Transverse colon (tissue), 4 donors: Measurements from ENCODE around the gene TLE3. TPM values are rescaled to one million over a fixed set of nuclear protein-coding genes. Genes with fewer than 3 reads are reported as not detected.

Experiments
- DNase-seq: peaks from one replicate; pipeline ENCODE4 v3.0.0-alpha.2; 2019
- H3K27ac ChIP-seq, 4 donors: fragments of 200-600 bp; sonication (generic); 2 replicates each; pipeline ENCODE4 v1.5.1; 2016 to 2018; ENCODE audit warnings: inconsistent platforms in 4 of 4
- H3K27me3 ChIP-seq: fragments of 200-600 bp; sonication (generic); 2 replicates; pipeline ENCODE4 v1.5.1; 2017; ENCODE audit warnings: inconsistent platforms
- H3K36me3 ChIP-seq, 4 donors: fragments of 200-600 bp; sonication (generic); 2 replicates each; pipeline ENCODE4 v1.5.1; 2017 to 2019; ENCODE audit warnings: inconsistent platforms in 4 of 4
- H3K4me1 ChIP-seq, 4 donors: fragments of 200-600 bp; sonication (generic); 2 replicates each; pipeline ENCODE4 v1.5.1; 2017 to 2020; ENCODE audit warnings: inconsistent platforms in 4 of 4
- H3K4me3 ChIP-seq, 4 donors: fragments of 200-600 bp; sonication (generic); 1 replicate in 1 of 4; 2 replicates in 3 of 4; pipeline versions ENCODE4 v1.5.1 to v1.6.1; 2017 to 2019; ENCODE audit warnings: inconsistent platforms in 4 of 4
- H3K9me3 ChIP-seq, 2 donors: fragments of 200-600 bp; sonication (generic); 2 replicates each; pipeline ENCODE4 v1.5.1; 2017 to 2019; ENCODE audit warnings: inconsistent platforms in 2 of 2
- EP300 ChIP-seq: sonication (generic); formaldehyde crosslinking; IDR thresholded peaks from one replicate; pipeline ENCODE4 v1.6.1; 2017; ENCODE audit warnings: antibody characterized with exemption, low read depth
- POLR2A ChIP-seq: fragments of 450-650 bp; IDR thresholded peaks from one replicate; pipeline ENCODE4 v1.6.1; 2016; ENCODE audit warnings: antibody characterized with exemption, mild to moderate bottlenecking, moderate library complexity
- POLR2AphosphoS5 ChIP-seq, 3 donors: sonication (generic); formaldehyde crosslinking; IDR thresholded peaks; one replicate each; pipeline ENCODE4 v1.6.1; 2016; ENCODE audit warnings: antibody characterized with exemption in 3 of 3
- WGBS, 2 donors: methylation state at CpG; one replicate each; pipeline ENCODE4 v1.1.5; 2018; ENCODE audit warnings: low coverage in 1 of 2; 5-methylcytosine and 5-hydroxymethylcytosine counted together
- in situ Hi-C, 4 donors: fragments of 200-750 bp; cut with MboI; loops; one replicate each; pipeline versions ENCODE4 v1.15.0 to v1.15.1; 2017; ENCODE audit warnings: low sequenced_read_pairs in 3 of 4, low pct_ligation_motif_present in 1 of 4, low pct_unique_long_range_greater_than_20kb in 1 of 4
- intact Hi-C: fragments of 100-400 bp; cut with DNase I; formaldehyde crosslinking; loops from one replicate; pipeline ENCODE4 v1.15.1; 2023; ENCODE audit warnings: low total_unique reads
- total RNA-seq, 4 donors: library from RNA; depleted of rRNA; stranded (reverse); fragments of >200 nt; gene quantifications; one replicate each; pipeline ENCODE4 v1.1.0, GENCODE V29; 2016
- TF ChIP-seq, protein P1 (sequence below), 5 experiments: fragments of 200-600 bp in 3 of 5; fragments of 450-650 bp in 2 of 5; sonication (generic) in 3 of 5; IDR thresholded peaks; 1 replicate in 2 of 5; 2 replicates in 3 of 5; pipeline ENCODE4 v1.5.1; 2016 to 2017; ENCODE audit warnings: antibody characterized with exemption in 5 of 5, inconsistent platforms in 3 of 5, mild to moderate bottlenecking in 2 of 5, moderate library complexity in 1 of 5

TLE3 gene
- total RNA-seq, 4 donors from 2014 or later: 49.8 to 223 (median 114) TPM

DNA sequence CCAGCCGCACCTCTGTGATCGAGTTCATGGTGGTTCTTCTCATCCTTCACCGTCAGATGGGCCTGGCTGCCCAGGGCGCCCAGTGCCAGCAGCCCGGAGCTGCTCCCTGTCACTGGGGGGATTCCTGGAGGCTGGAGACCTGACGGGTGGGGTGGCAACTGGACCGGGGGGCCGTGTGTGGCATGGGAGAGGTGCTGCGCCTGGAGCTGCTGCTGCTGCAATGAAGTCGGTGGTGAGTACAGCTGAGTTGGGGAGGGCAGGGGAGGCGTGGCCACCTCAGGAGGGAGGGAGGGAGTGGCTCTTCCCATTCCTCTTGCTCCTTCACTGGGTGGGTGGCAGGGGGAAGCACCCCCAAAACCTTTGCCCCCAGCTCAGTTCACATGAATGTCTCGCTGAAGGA is 31.7 kb downstream of the TLE3 start:
- Histone ChIP-seq H3K27me3 (no peaks in the 10 kb centered on the region), H3K4me3 (no peak overlapping the region), H3K9me3 (no peaks in the 10 kb centered on the region), H3K27ac (no peak overlapping the region), H3K4me1 (peaks cover 20 to 48% (median 41%) of the 10 kb centered on the region in 4 donors), H3K36me3 (peaks cover 0 to 27% (median 10%) of the 10 kb centered on the region in 4 donors)
- TF ChIP-seq POLR2A: no peak
- TF ChIP-seq, protein P1, sequence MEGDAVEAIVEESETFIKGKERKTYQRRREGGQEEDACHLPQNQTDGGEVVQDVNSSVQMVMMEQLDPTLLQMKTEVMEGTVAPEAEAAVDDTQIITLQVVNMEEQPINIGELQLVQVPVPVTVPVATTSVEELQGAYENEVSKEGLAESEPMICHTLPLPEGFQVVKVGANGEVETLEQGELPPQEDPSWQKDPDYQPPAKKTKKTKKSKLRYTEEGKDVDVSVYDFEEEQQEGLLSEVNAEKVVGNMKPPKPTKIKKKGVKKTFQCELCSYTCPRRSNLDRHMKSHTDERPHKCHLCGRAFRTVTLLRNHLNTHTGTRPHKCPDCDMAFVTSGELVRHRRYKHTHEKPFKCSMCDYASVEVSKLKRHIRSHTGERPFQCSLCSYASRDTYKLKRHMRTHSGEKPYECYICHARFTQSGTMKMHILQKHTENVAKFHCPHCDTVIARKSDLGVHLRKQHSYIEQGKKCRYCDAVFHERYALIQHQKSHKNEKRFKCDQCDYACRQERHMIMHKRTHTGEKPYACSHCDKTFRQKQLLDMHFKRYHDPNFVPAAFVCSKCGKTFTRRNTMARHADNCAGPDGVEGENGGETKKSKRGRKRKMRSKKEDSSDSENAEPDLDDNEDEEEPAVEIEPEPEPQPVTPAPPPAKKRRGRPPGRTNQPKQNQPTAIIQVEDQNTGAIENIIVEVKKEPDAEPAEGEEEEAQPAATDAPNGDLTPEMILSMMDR (IDR thresholded peaks at IDR 0.05): no peak
- no peak for TF ChIP-seq EP300
- no peak for TF ChIP-seq POLR2AphosphoS5 (IDR thresholded peaks at IDR 0.05)
- 88% methylated on average over 12 of the region's 12 CpGs; no CpG with 5 or more reads in 1 of the 2 donors for whole genome bisulfite sequencing, 2 donors
- DNase-seq: no peak
- intact Hi-C loops: no loop called here
- in situ Hi-C loops: no loop called here

DNA sequence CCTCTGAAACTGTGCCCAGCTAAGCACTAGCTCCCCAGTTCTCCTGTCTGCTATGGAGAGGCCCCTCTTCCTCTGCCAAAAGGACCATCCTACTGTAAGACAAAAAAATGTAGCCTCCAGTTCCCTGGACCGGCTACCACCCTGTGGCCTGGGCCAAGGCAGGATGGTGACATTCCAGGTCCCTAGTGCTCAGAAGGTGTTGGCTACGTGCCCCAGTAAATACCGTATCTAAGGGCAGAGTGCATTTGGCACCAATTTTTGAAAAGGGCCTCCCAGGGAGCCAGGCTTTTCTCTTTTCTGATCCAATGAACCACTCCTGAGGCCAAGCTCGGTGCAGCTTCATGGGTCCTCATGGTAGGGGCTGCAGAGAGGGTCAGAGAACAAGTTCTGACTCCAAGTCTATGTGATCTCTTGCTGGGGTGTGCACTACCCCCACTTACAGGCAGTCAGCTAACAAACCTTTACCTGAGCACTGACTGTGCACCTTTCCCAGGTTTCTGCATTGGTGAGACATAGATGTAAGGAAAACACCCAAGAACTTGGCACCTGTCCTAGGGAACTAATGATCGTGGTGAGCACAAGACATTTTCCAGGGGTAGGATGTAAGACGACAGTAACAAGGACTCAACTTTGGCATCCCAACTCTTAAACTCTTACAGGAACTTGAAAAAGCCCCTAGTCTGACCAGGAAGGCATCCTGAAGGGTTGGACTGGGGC is 32.6 kb downstream of the TLE3 start:
- H3K9me3 ChIP-seq: no peaks in the 10 kb centered on the region
- DNase-seq: peak; percentile 62
- 50 to 60% methylated on average over 4 to 5 of the region's 6 CpGs for WGBS, 2 donors
- peaks cover 0 to 30% (median 12%) of the 10 kb centered on the region in 4 donors for H3K36me3 ChIP-seq
- H3K4me3 ChIP-seq: no peak overlapping the region
- TF ChIP-seq, protein P1 (IDR thresholded peaks at IDR 0.05): no peak
- in situ Hi-C loops (no loop called here), intact Hi-C loops (no loop called here)
- peak overlapping the region in 3 of 4 donors; percentile 16 to 76 (median 73) for H3K27ac ChIP-seq
- H3K27me3 ChIP-seq: no peaks in the 10 kb centered on the region
- peaks cover 18 to 48% (median 41%) of the 10 kb centered on the region in 4 donors for H3K4me1 ChIP-seq

DNA sequence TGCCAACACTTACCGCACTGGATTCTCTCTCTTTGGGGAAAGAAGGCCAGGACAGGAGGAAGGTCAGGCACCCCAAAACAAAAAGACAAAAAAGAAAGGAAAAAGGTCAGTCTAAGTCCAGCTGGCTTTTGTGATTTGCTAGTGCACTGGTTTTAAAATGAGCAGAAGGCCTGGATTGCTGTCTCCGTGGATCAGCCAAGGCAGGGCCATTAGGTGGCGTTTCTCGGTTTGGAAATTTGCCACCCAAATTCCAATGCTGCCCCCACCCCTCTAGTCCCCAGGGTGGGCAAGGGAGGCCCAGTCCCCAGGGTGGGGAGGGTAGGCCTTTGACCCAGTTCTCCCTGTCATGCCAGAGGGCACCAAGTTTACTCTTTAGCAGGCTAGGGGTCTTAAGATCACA is 33.3 kb downstream of the TLE3 start:
- no peak overlapping the region for H3K4me3 ChIP-seq
- 67% methylated on average over 4 of the region's 4 CpGs; no CpG with 5 or more reads in 1 of the 2 donors for WGBS, 2 donors
- TF ChIP-seq POLR2AphosphoS5 (IDR thresholded peaks at IDR 0.05) (no peak), EP300 (no peak), POLR2A (no peak)
- TF ChIP-seq, protein P1 (IDR thresholded peaks at IDR 0.05): no peak
- in situ Hi-C loops: no loop called here
- intact Hi-C loops: no loop called here
- DNase-seq: no peak
- no peaks in the 10 kb centered on the region for H3K27me3 ChIP-seq
- no peaks in the 10 kb centered on the region for H3K9me3 ChIP-seq
- H3K36me3 ChIP-seq: peaks cover 0 to 31% (median 12%) of the 10 kb centered on the region in 4 donors
- peaks cover 16 to 45% (median 38%) of the 10 kb centered on the region in 4 donors for H3K4me1 ChIP-seq
- peak overlapping the region in 3 of 4 donors; percentile 66 to 76 (median 73) for H3K27ac ChIP-seq

DNA sequence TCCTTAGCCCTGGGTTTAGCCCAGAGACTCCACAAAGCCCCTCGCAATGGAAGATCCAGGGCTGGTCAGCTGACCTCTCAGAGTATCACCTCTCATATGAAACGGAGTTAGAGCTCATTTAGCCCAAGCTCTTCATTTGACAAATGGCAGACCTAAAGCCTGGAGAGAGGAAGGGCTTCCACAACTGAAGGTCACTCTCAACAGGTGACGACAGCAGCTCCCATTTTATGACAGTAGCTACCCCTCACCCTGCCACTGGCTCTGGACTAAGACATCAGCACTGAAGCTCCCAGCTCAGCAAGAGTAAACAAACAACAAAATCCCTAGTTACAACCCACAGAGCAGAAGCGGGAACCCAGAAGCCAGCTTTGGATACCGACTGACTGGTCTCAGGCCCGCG is 33.7 kb downstream of the TLE3 start:
- in situ Hi-C loops (no loop called here), intact Hi-C loops (no loop called here)
- peaks cover 0 to 31% (median 14%) of the 10 kb centered on the region in 4 donors for H3K36me3 ChIP-seq
- H3K27ac ChIP-seq: peak overlapping the region in 3 of 4 donors; percentile 66 to 76 (median 73)
- no peaks in the 10 kb centered on the region for H3K9me3 ChIP-seq
- no peak for TF ChIP-seq EP300
- TF ChIP-seq POLR2A: no peak
- no peak for TF ChIP-seq POLR2AphosphoS5 (IDR thresholded peaks at IDR 0.05)
- H3K4me1 ChIP-seq: peaks cover 16 to 41% (median 37%) of the 10 kb centered on the region in 4 donors
- H3K27me3 ChIP-seq: no peaks in the 10 kb centered on the region
- DNase-seq: no peak
- 17 to 70% methylated on average over 1 to 7 of the region's 7 CpGs for WGBS, 2 donors
- no peak overlapping the region for H3K4me3 ChIP-seq
